ENCODE data around the gene BABAM2.

DNA sequence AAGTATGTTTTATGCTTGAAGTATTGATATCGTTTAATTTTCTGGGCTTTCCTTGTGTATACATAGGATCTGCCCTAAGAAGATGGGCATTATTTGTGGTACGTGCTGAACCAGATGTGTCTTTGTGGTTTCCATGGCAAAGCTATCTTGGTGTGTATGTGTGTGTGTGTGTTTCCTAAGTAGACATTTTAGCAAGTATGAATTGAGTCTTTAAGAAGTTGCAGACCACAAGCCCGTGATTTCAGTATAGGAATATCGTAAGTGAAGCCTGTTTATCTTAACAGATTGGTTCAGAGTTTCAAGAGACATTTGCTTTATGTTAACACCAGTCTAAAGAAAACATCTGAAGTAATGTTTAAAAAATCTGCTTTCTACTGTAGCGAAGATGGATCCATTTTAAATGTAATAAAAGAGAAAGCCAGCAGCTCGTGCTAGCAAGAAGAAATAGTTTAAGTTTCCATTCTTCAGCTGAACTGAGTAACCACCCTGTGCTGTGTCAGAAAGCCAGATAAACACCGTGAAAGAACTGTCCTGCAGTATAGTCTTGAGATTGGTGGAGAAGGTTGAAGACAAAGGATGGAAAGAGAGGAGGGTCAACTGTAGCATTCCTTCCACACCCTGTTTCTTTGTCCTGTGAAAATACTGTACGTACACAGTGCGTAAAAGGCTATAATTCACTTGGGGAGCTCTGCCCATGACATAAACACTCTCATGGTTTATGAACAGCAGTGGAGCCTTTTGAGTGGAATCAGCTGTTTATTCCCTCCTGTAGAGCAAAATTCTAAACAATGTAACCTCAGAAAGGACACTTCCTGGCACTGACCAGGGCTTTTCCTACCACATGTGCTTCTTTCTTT, 410.2 kb downstream of the BABAM2 start:
- TF ChIP-seq, protein P1, sequence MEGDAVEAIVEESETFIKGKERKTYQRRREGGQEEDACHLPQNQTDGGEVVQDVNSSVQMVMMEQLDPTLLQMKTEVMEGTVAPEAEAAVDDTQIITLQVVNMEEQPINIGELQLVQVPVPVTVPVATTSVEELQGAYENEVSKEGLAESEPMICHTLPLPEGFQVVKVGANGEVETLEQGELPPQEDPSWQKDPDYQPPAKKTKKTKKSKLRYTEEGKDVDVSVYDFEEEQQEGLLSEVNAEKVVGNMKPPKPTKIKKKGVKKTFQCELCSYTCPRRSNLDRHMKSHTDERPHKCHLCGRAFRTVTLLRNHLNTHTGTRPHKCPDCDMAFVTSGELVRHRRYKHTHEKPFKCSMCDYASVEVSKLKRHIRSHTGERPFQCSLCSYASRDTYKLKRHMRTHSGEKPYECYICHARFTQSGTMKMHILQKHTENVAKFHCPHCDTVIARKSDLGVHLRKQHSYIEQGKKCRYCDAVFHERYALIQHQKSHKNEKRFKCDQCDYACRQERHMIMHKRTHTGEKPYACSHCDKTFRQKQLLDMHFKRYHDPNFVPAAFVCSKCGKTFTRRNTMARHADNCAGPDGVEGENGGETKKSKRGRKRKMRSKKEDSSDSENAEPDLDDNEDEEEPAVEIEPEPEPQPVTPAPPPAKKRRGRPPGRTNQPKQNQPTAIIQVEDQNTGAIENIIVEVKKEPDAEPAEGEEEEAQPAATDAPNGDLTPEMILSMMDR (IDR thresholded peaks at IDR 0.05; ENCODE audit: poor library complexity), result no peak
- TF ChIP-seq EZH2 (IDR thresholded peaks at IDR 0.05; ENCODE audit: borderline replicate concordance), result no peak

All from hepatocyte (in vitro differentiated cells).